ENCODE results near the gene ST3GAL4. TPM values are rescaled to one million over a fixed set of nuclear protein-coding genes. Genes with fewer than 3 reads are reported as not detected.
"Not testable (repeated sequence)": the region's sequence is repeated elsewhere in the genome, so short reads cannot be mapped to it uniquely, and the experiment has no call there.

ST3GAL4 gene
- total RNA-seq, 3 donors from 2014 or later, result 17.6 to 36.2 (median 32.8) TPM

GRCh38 chr11:126385991-126386728, 30.7 kb downstream of the ST3GAL4 start:
- no peaks in the 10 kb centered on the region for H3K27me3 ChIP-seq
- intact Hi-C loops (cut with DNase I; ENCODE audit: low total_unique reads), result no loop called here
- H3K9me3 ChIP-seq, result no peaks in the 10 kb centered on the region
- H3K4me3 ChIP-seq, result no peak overlapping the region
- peaks cover 12 to 24% of the 10 kb centered on the region in 2 donors for H3K4me1 ChIP-seq
- peak in 1 of 2 donors; percentile 36 for DNase-seq (ENCODE audit: low spot score in 2 of 2)
- no peak for TF ChIP-seq POLR2A (IDR thresholded peaks at IDR 0.05)
- no peak for TF ChIP-seq CTCF (IDR thresholded peaks at IDR 0.05)
- TF ChIP-seq POLR2AphosphoS5 (IDR thresholded peaks at IDR 0.05), result no peak
- peak overlapping the region; percentile 77 to 80 for H3K27ac ChIP-seq
- H3K36me3 ChIP-seq, result no peaks in the 10 kb centered on the region

- H3K27me3 ChIP-seq; H3K4me3 ChIP-seq; H3K9me3 ChIP-seq; intact Hi-C loops (cut with DNase I; ENCODE audit: low total_unique reads); H3K36me3 ChIP-seq: not testable (repeated sequence)
- H3K27ac ChIP-seq, result peak overlapping the region; percentile 77 to 80
- H3K4me1 ChIP-seq, result peaks cover 12 to 24% of the 10 kb centered on the region in 2 donors
- DNase-seq (ENCODE audit: low spot score in 2 of 2), result peak; percentile 64 to 85
Observed at GRCh38 chr11:126386729-126387071, 31.2 kb downstream of the ST3GAL4 start.

GRCh38 chr11:126387857-126388256, 32.4 kb downstream of the ST3GAL4 start:
- Histone ChIP-seq H3K9me3 (no peaks in the 10 kb centered on the region), H3K4me1 (peaks cover 8 to 24% of the 10 kb centered on the region in 2 donors), H3K27ac (no peak overlapping the region), H3K4me3 (no peak overlapping the region), H3K27me3 (no peaks in the 10 kb centered on the region), H3K36me3 (no peaks in the 10 kb centered on the region)
- TF ChIP-seq POLR2AphosphoS5 (IDR thresholded peaks at IDR 0.05) (no peak), POLR2A (IDR thresholded peaks at IDR 0.05) (no peak), CTCF (IDR thresholded peaks at IDR 0.05) (no peak)
- DNase-seq (ENCODE audit: low spot score in 2 of 2), result no peak
- intact Hi-C loops (cut with DNase I; ENCODE audit: low total_unique reads), result no loop called here

GRCh38 chr11:126390272-126390867, 34.9 kb downstream of the ST3GAL4 start:
- intact Hi-C loops (cut with DNase I; ENCODE audit: low total_unique reads), result no loop called here
- peaks cover 5 to 11% of the 10 kb centered on the region in 2 donors for H3K4me1 ChIP-seq
- no peak for DNase-seq (ENCODE audit: low spot score in 2 of 2)

DNA sequence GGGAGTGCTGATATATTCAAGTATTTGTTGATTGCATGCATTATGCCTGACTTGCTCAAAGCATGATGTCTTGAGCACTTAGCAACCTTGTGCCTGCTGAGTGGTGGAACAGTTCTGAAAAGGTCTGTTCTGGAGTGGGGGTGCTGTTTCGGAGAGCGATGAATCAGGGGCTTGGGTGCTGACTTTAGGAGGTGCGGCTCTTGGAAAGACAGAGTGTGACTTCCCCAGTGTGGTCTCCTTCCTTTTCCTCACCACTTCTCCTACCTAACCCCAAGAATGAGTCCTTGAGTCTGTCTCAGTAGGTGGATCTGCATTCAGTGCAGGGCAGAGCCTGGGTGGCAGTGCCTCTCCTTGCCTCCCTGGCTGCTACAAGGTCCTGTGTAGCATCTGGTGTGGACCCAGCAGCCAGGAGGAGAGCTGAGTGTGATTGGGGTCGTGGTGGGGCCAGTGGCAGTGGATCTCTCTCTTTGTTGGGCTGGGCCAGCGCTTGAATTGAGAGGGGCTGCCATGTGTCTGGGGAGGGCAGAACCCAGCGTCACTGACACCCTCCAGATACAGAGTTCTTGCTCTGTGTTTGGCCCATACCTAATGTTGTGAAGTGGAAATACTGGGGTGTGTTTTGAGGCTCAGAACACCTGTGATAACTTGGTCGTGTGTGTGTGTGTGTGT, 35.9 kb downstream of the ST3GAL4 start:
- H3K36me3 ChIP-seq, result no peaks in the 10 kb centered on the region
- TF ChIP-seq CTCF (IDR thresholded peaks at IDR 0.05) (no peak), POLR2A (IDR thresholded peaks at IDR 0.05) (no peak), POLR2AphosphoS5 (IDR thresholded peaks at IDR 0.05) (no peak)
- peak in 1 of 2 donors; percentile 40 for DNase-seq (ENCODE audit: low spot score in 2 of 2)
- intact Hi-C loops (cut with DNase I; ENCODE audit: low total_unique reads), result no loop called here
- H3K27ac ChIP-seq, result peak overlapping the region in 1 of 2 donors; percentile 12
- no peak overlapping the region for H3K4me3 ChIP-seq
- no peaks in the 10 kb centered on the region for H3K9me3 ChIP-seq
- peaks cover under 1 to 4% of the 10 kb centered on the region in 2 donors for H3K4me1 ChIP-seq
- no peaks in the 10 kb centered on the region for H3K27me3 ChIP-seq

More at GRCh38 chr11:126390272-126390867, 34.9 kb downstream of the ST3GAL4 start:
- no peak overlapping the region for H3K27ac ChIP-seq
- no peaks in the 10 kb centered on the region for H3K36me3 ChIP-seq
- no peaks in the 10 kb centered on the region for H3K9me3 ChIP-seq
- TF ChIP-seq POLR2AphosphoS5 (IDR thresholded peaks at IDR 0.05) (no peak), POLR2A (IDR thresholded peaks at IDR 0.05) (no peak), CTCF (IDR thresholded peaks at IDR 0.05) (no peak)
- H3K4me3 ChIP-seq, result no peak overlapping the region
- H3K27me3 ChIP-seq, result no peaks in the 10 kb centered on the region
